Nephron (organoid): ENCODE measurements around the gene ERC1.

Experiments
- H3K27ac Mint-ChIP-seq, 3 experiments: 2 replicates each; pipeline ENCODE4 v1.8.0; 2020; ENCODE audit warnings: mixed read lengths in 3 of 3, mild to moderate bottlenecking in 2 of 3, moderate library complexity in 1 of 3
- H3K27me3 Mint-ChIP-seq: 2 replicates; pipeline ENCODE4 v1.8.0; 2021; ENCODE audit warnings: low read depth, mild to moderate bottlenecking, moderate library complexity, mixed read lengths
- H3K36me3 Mint-ChIP-seq: 2 replicates; pipeline ENCODE4 v1.8.0; 2020; ENCODE audit warnings: low read depth, mixed read lengths
- H3K4me1 Mint-ChIP-seq: 2 replicates; pipeline ENCODE4 v1.8.0; 2020; ENCODE audit warnings: mixed read lengths
- H3K4me3 Mint-ChIP-seq, 3 experiments: 2 replicates each; pipeline ENCODE4 v1.8.0; 2020; ENCODE audit warnings: mild to moderate bottlenecking in 3 of 3, mixed read lengths in 3 of 3, moderate library complexity in 2 of 3
- H3K9me3 Mint-ChIP-seq: 2 replicates; pipeline ENCODE4 v1.8.0; 2020; ENCODE audit warnings: mixed read lengths
- TF ChIP-seq, protein P1 (sequence below), 3 experiments: fragments of 200-600 bp; sonication (generic); IDR thresholded peaks; one replicate each; pipeline ENCODE4 v1.5.0; 2021; ENCODE audit warnings: antibody characterized with exemption in 3 of 3; ENCODE audit not compliant: unreplicated experiment in 3 of 3

The ERC1 gene

DNA sequence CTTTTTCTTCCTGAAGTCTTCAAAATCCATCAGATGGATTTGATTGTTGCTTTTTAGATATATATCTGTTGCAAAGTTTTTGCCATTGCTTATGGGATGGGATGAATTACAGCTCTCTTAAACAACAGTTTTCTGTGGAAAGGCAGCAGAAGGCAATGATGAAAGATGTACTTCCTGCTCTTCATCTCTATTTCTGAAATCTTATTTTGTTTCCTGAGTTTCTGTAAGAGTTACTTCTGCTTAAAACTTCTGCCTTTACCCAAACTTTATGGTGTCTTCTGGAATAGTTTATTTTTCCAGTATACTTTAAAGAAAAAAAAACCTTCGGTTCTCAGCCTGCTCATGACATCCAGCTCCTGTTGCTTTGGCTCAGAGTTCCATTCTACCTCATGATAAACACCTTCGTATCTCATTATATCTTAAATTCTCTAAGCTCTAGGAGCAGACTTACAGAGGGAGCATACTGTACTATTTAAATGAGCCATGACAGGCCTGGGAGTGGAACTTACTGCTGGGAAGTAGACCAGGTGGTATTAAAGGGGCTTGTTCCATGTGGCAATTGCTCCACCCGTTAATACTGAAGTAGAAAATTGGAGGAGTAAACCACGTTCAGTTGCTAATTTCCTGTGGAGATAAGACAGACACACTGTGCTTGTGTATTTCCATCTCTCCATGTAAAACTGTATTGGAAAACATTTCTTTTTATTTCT is 314.9 kb downstream of the ERC1 start:
- Mint-ChIP-seq H3K36me3 (peaks cover 22% of the 10 kb centered on the region), H3K27me3 (no peaks in the 10 kb centered on the region), H3K27ac (peak overlapping the region; percentile 10 to 67 (median 62)), H3K9me3 (no peaks in the 10 kb centered on the region), H3K4me3 (no peak overlapping the region), H3K4me1 (peaks cover 35% of the 10 kb centered on the region)
- TF ChIP-seq, protein P1, sequence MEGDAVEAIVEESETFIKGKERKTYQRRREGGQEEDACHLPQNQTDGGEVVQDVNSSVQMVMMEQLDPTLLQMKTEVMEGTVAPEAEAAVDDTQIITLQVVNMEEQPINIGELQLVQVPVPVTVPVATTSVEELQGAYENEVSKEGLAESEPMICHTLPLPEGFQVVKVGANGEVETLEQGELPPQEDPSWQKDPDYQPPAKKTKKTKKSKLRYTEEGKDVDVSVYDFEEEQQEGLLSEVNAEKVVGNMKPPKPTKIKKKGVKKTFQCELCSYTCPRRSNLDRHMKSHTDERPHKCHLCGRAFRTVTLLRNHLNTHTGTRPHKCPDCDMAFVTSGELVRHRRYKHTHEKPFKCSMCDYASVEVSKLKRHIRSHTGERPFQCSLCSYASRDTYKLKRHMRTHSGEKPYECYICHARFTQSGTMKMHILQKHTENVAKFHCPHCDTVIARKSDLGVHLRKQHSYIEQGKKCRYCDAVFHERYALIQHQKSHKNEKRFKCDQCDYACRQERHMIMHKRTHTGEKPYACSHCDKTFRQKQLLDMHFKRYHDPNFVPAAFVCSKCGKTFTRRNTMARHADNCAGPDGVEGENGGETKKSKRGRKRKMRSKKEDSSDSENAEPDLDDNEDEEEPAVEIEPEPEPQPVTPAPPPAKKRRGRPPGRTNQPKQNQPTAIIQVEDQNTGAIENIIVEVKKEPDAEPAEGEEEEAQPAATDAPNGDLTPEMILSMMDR (IDR thresholded peaks at IDR 0.05; ENCODE audit: unreplicated experiment in 3 of 3), result no peak

DNA sequence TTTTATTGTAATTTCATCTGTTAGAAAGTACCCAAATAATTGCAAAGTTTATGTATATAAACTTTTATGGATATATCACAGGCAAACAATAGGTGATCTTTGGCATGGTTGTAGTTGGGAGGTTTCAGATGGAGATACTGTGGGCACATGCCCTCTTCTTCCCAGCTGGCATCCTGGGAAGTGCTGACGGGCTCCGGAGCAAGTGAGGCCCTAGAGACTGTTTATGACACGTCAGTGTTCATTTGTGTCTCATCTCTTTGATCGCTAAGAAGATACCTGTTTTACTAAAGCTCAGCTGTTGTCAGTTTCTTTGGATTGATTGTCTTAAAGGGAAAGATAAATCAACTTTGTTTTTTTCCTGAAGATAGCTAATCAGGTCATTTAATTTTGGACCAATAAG is 315.8 kb downstream of the ERC1 start:
- TF ChIP-seq, protein P1 (IDR thresholded peaks at IDR 0.05; ENCODE audit: unreplicated experiment in 3 of 3), result no peak
- no peak overlapping the region for H3K4me3 Mint-ChIP-seq
- H3K27ac Mint-ChIP-seq, result peak overlapping the region in 1 of 3 experiments; percentile 62
- H3K9me3 Mint-ChIP-seq, result no peaks in the 10 kb centered on the region
- H3K4me1 Mint-ChIP-seq, result peaks cover 36% of the 10 kb centered on the region
- H3K36me3 Mint-ChIP-seq, result peaks cover 17% of the 10 kb centered on the region
- no peaks in the 10 kb centered on the region for H3K27me3 Mint-ChIP-seq

DNA sequence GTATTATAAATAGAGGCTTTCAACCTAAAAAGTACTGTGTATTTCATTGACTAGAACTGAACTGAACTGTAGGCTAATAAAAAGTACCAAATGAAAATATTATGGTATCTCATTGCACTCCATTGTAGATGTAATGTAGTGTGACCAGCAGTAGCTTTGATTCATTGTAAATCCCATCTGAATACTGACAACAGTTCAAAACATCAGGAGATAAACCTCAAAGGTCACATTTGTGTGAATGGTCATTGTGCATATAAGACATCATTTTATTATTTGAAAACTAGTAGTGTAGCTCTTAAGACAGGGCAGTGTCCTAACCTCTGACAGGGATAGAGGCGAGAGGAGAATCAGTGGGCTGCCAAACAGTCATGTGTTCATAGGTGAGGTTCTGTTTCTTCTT is 316.8 kb downstream of the ERC1 start:
- H3K4me1 Mint-ChIP-seq, result peaks cover 39% of the 10 kb centered on the region
- TF ChIP-seq, protein P1 (IDR thresholded peaks at IDR 0.05; ENCODE audit: unreplicated experiment in 3 of 3), result no peak
- no peaks in the 10 kb centered on the region for H3K9me3 Mint-ChIP-seq
- H3K36me3 Mint-ChIP-seq, result peaks cover 17% of the 10 kb centered on the region
- no peak overlapping the region for H3K4me3 Mint-ChIP-seq
- H3K27ac Mint-ChIP-seq, result no peak overlapping the region
- H3K27me3 Mint-ChIP-seq, result no peaks in the 10 kb centered on the region

DNA sequence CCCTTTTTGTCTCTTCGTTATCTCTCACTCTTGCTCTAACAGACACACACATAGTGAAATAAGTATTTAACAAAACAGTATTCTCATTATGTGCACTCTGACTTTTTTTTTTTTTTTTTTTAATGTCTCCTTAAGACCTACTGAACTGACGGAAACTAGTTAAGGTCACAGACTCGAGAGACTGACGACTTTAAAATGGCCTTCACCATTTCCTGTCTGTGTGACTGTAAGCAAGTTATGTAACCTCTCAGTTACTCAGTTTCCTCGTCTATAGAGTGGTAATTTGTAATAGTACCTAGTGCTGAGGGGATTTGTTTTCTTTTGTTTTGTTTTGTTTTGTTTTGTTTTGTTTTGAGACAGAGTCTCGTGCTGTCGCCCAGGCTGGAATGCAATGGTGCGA is 318.6 kb downstream of the ERC1 start:
- TF ChIP-seq, protein P1 (IDR thresholded peaks at IDR 0.05; ENCODE audit: unreplicated experiment in 3 of 3), result no peak
- Mint-ChIP-seq H3K9me3 (no peaks in the 10 kb centered on the region), H3K27ac (no peak overlapping the region), H3K4me3 (no peak overlapping the region), H3K4me1 (peaks cover 41% of the 10 kb centered on the region), H3K27me3 (no peaks in the 10 kb centered on the region), H3K36me3 (peaks cover 34% of the 10 kb centered on the region)

DNA sequence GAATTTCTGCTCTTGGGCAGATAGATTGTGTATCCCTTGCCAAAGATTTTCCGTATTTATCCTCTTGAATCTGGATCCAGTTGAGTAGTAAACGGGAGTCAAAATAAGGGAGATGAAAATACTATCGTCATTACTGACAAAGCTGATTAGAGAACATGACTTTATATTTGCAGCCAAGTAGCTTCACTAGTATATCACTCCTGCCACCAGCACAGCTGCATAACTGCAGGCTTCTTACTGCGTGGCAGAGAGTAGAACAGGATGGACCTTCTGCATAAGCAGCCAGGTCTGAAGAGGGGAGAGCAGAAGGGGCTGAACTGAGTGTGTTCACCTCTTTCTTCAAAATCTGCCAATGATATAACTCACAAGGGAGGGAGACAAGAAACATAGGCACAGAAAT is 319.6 kb downstream of the ERC1 start:
- H3K36me3 Mint-ChIP-seq, result peaks cover 36% of the 10 kb centered on the region
- H3K4me3 Mint-ChIP-seq, result no peak overlapping the region
- peaks cover 34% of the 10 kb centered on the region for H3K4me1 Mint-ChIP-seq
- TF ChIP-seq, protein P1 (IDR thresholded peaks at IDR 0.05; ENCODE audit: unreplicated experiment in 3 of 3), result no peak
- peak overlapping the region in 2 of 3 experiments; percentile 43 to 44 for H3K27ac Mint-ChIP-seq
- peaks cover 5% of the 10 kb centered on the region for H3K9me3 Mint-ChIP-seq
- no peaks in the 10 kb centered on the region for H3K27me3 Mint-ChIP-seq

DNA sequence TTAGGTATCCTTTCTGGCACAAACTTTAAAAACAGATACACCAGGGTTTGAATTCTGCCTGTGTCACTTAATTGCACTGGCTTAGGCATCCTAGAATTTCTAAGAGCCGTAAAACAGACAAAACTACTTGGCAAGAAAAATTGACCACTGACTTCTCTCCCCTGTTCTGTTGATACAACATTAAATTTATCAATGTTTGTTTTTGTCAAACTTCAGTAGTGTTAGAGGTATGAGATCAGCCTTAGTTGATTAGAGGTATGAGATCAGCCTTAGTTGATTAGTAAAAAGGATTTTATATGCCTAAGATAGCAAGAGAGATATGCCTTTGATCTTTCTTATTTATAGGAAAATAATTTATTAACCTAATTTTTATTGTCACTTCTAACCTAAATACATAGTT is 320.1 kb downstream of the ERC1 start:
- peak overlapping the region in 1 of 3 experiments; percentile 44 for H3K27ac Mint-ChIP-seq
- peaks cover 29% of the 10 kb centered on the region for H3K4me1 Mint-ChIP-seq
- TF ChIP-seq, protein P1 (IDR thresholded peaks at IDR 0.05; ENCODE audit: unreplicated experiment in 3 of 3), result no peak
- H3K4me3 Mint-ChIP-seq, result no peak overlapping the region
- H3K27me3 Mint-ChIP-seq, result no peaks in the 10 kb centered on the region
- H3K9me3 Mint-ChIP-seq, result peaks cover 5% of the 10 kb centered on the region
- peaks cover 41% of the 10 kb centered on the region for H3K36me3 Mint-ChIP-seq
